Left ventricle myocardium superior (tissue), 1 donor: Measurements from ENCODE around the gene FAM111A. TPM values are rescaled to one million over a fixed set of nuclear protein-coding genes. Genes with fewer than 3 reads are reported as not detected.

ENCODE experiments used
- ATAC-seq: fragments of 200-7000 bp; cut with Tn5 transposase; one replicate; pipeline ENCODE4 v1.9.1; 2020; ENCODE audit warnings: mild to moderate bottlenecking, moderate library complexity
- DNase-seq: peaks from one replicate; pipeline ENCODE4 v3.0.0-alpha.2; 2020
- intact Hi-C: fragments of 100-400 bp; cut with micrococcal nuclease; formaldehyde crosslinking; loops from one replicate; pipeline ENCODE4 v1.11.0; 2022
- total RNA-seq: library from RNA; stranded (reverse); fragmentation: NEBNext Ultra II Directional; extraction: Animal tissue kit (Norgen Biotek cat#: 25700); gene quantifications from one replicate; pipeline ENCODE4 v1.2.1, GENCODE V29; 2021
- donor health status: DM: no; HTN: yes; CAD: no; lungs with severe emphysema.

FAM111A gene
- total RNA-seq, 1 donor from 2014 or later: 8.4 TPM

- ATAC-seq (no peak), DNase-seq (no peak)
- intact Hi-C loops: no loop called here
These were observed 49.9 kb downstream of the FAM111A start for GRCh38 chr11:59192446-59193020.

GRCh38 chr11:59193587-59194130 lies 51.0 kb downstream of the FAM111A start:
- ATAC-seq (no peak), DNase-seq (no peak)
- intact Hi-C loops: no loop called here

GRCh38 chr11:59195586-59195985 lies 52.9 kb downstream of the FAM111A start:
- no peak for ATAC-seq
- intact Hi-C loops: no loop called here
- no peak for DNase-seq

GRCh38 chr11:59196777-59197176 lies 54.1 kb downstream of the FAM111A start:
- intact Hi-C loops: no loop called here
- no peak for DNase-seq
- ATAC-seq: no peak

GRCh38 chr11:59197991-59198390 lies 55.3 kb downstream of the FAM111A start:
- intact Hi-C loops: no loop called here
- DNase-seq (peak; percentile 87), ATAC-seq (peak; percentile 94)

GRCh38 chr11:59198726-59199125 lies 56.1 kb downstream of the FAM111A start:
- intact Hi-C loops: no loop called here
- ATAC-seq: no peak
- DNase-seq: no peak

- intact Hi-C loops: no loop called here
- no peak for ATAC-seq
- DNase-seq: no peak
These were observed 57.1 kb downstream of the FAM111A start for GRCh38 chr11:59199546-59200422.

- intact Hi-C loops: no loop called here
- ATAC-seq (peak; percentile 59), DNase-seq (no peak)
These were observed 57.7 kb downstream of the FAM111A start for GRCh38 chr11:59200423-59200746.

- ATAC-seq (no peak), DNase-seq (no peak)
- intact Hi-C loops: no loop called here
These were observed 58.7 kb downstream of the FAM111A start for GRCh38 chr11:59201353-59201752.

Other genes with a start within 250 kb of the FAM111A start
- gene GLYATL1, start 203.4 kb upstream of the FAM111A start, total RNA-seq: not detected
- not detected for gene GLYATL1B, start 56.5 kb upstream of the FAM111A start, total RNA-seq
- gene FAM111B, start 35.6 kb upstream of the FAM111A start, total RNA-seq: 0.84 TPM
- gene DTX4, start 29.3 kb downstream of the FAM111A start, total RNA-seq: 2.6 TPM
- 13.6 TPM for gene MPEG1, start 70.1 kb downstream of the FAM111A start, total RNA-seq
- gene OR5AN1, start 216.0 kb downstream of the FAM111A start, total RNA-seq: not detected